ENCODE data around the gene EGFL8. TPM values are rescaled to one million over a fixed set of nuclear protein-coding genes. Genes with fewer than 3 reads are reported as not detected.
A peak's percentile ranks its signal among the peaks of the same experiment; 100 is the strongest.

The EGFL8 gene
- total and polyA plus RNA-seq, 12 donors, result 1.3 to 103 (median 9.0) TPM

GRCh38 chr6:32156891-32157290, 7.5 kb upstream of the EGFL8 start:
- Histone ChIP-seq H3K27me3 (no peaks in the 10 kb centered on the region), H3K27ac (no peak overlapping the region), H3K4me1 (replicated peaks in 1 of 2) (peaks cover 14 to 20% of the 10 kb centered on the region in 2 donors), H3K36me3 (replicated peaks in 1 of 2) (peaks cover 0 to 37% of the 10 kb centered on the region in 2 donors), H3K9me3 (replicated peaks in 1 of 3) (no peaks in the 10 kb centered on the region), H3K4me3 (no peak overlapping the region)
- WGBS, 4 donors, result 89 to 95% (median 91%) methylated on average over 9 of the region's 9 CpGs
- TF ChIP-seq CTCF (IDR thresholded peaks at IDR 0.05) (no peak), POLR2A (IDR thresholded peaks at IDR 0.05) (no peak)
- DNase-seq, result no peak
- intact Hi-C loops (cut with DNase I), result loop anchor here in 1 of 2 donors (5.0 kb wide), 1 partner anchor 40 kb away; no protein-coding TSS in a partner anchor

DNA sequence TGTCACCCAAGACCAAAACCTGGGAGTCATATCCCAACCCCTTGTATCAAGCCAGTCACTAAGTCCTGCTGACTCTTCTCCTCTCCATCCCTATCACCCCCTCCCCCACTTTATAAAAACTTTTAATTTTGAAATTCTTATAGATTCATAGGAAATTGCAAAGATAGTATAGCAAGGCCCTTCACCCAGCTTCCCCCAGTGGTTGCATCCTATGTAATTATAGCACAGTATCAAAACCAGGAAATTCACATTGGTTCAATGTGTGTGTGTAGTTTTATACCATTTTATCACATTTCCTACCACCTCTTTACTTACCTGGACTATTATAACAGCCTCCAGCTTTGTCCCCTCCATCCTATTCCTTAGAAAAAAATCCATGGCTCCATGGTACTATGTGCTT, 6.3 kb upstream of the EGFL8 start:
- H3K4me3 ChIP-seq, result no peak overlapping the region
- no peaks in the 10 kb centered on the region for H3K27me3 ChIP-seq
- no peak overlapping the region for H3K27ac ChIP-seq
- H3K4me1 ChIP-seq (replicated peaks in 1 of 2), result peaks cover 9 to 10% of the 10 kb centered on the region in 2 donors
- TF ChIP-seq POLR2A (IDR thresholded peaks at IDR 0.05) (no peak), CTCF (IDR thresholded peaks at IDR 0.05) (no peak)
- H3K36me3 ChIP-seq (replicated peaks in 1 of 2), result peaks cover 0 to 43% of the 10 kb centered on the region in 2 donors
- no peaks in the 10 kb centered on the region for H3K9me3 ChIP-seq (replicated peaks in 1 of 3)
- intact Hi-C loops (cut with DNase I), result loop anchor here in 1 of 2 donors (5.0 kb wide), 1 partner anchor 41 kb away; no protein-coding TSS in a partner anchor
- no peak for DNase-seq

- whole genome bisulfite sequencing, 4 donors, result 82 to 90% (median 87%) methylated on average over 3 to 7 of the region's 7 CpGs
- Histone ChIP-seq H3K27ac (peak overlapping the region in 1 of 5 donors; percentile 8), H3K36me3 (replicated peaks in 1 of 2) (peaks cover 0 to 35% of the 10 kb centered on the region in 2 donors), H3K4me3 (no peak overlapping the region), H3K4me1 (replicated peaks in 1 of 2) (no peaks in the 10 kb centered on the region), H3K27me3 (no peaks in the 10 kb centered on the region), H3K9me3 (replicated peaks in 1 of 3) (no peaks in the 10 kb centered on the region)
- TF ChIP-seq CTCF (IDR thresholded peaks at IDR 0.05), result no peak
- TF ChIP-seq POLR2A (IDR thresholded peaks at IDR 0.05), result no peak
- no peak for DNase-seq
- intact Hi-C loops (cut with DNase I), result loop anchor here in 1 of 2 donors (10.0 kb wide), 1 partner anchor 49 kb away; no protein-coding TSS in a partner anchor
These were observed 686 bp upstream of the EGFL8 start for GRCh38 chr6:32163559-32164258.

DNA sequence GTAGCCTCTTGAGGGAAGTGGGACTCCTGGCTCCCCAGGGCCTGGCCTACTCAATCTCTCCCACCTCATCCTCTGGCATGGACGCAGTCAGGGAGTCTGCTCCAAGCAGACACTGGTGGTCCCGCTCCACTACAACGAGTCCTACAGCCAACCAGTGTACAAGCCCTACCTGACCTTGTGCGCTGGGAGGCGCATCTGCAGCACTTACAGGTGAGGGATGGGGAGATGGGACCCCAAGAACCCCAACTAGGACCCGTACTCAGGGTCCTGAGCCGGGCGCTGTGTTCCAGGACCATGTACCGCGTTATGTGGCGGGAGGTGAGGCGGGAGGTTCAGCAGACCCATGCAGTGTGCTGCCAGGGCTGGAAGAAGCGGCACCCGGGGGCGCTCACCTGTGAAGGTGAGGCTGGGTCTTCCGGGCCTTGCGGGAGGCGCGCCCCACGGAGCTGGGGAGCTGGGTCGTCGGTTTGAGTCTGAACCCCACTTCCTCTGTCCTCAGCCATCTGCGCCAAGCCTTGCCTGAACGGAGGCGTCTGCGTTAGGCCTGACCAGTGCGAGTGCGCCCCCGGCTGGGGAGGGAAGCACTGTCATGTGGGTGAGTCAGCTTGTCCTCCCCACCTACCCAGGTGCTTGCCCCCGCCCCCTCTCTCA, 2.1 kb downstream of the EGFL8 start:
- intact Hi-C loops (cut with DNase I), result loop anchor here in 1 of 2 donors (10.0 kb wide), 1 partner anchor 52 kb away; no protein-coding TSS in a partner anchor

More for the DNA sequence above, 2.1 kb downstream of the EGFL8 start:
- Histone ChIP-seq H3K4me3 (no peak overlapping the region), H3K27ac (no peak overlapping the region), H3K36me3 (replicated peaks in 1 of 2) (peaks cover 0 to 47% of the 10 kb centered on the region in 2 donors), H3K9me3 (replicated peaks in 1 of 3) (no peaks in the 10 kb centered on the region), H3K4me1 (replicated peaks in 1 of 2) (no peaks in the 10 kb centered on the region), H3K27me3 (no peaks in the 10 kb centered on the region)
- 83 to 87% (median 84%) methylated on average over 28 to 30 of the region's 30 CpGs for WGBS, 4 donors
- TF ChIP-seq POLR2A (IDR thresholded peaks at IDR 0.05), result no peak
- DNase-seq, result no peak
